DND-41 (cell line): ENCODE results near the gene C1orf116.

ENCODE experiments used
- ATAC-seq: fragments of 200-7000 bp; cut with Tn5 transposase; 3 replicates; pipeline ENCODE4 v1.9.1; 2021; ENCODE audit warnings: low read depth; ENCODE audit not compliant: insufficient read depth
- DNase-seq: peaks from one replicate; pipeline ENCODE4 v3.0.0-alpha.2; 2020
- H2AFZ ChIP-seq: 2 replicates; pipeline ENCODE4 v1.6.0; 2012; ENCODE audit warnings: low read depth, low read length
- H3K27ac ChIP-seq: 2 replicates; pipeline ENCODE4 v1.5.1; 2012; ENCODE audit warnings: low read length, inconsistent platforms
- H3K27me3 ChIP-seq: fragments of 200-600 bp; sonication (generic); 2 replicates; pipeline ENCODE4 v1.6.0; 2012; ENCODE audit warnings: low read length, mild to moderate bottlenecking, inconsistent platforms; ENCODE audit not compliant: insufficient read depth, poor library complexity
- H3K36me3 ChIP-seq: 2 replicates; pipeline ENCODE4 v1.5.1; 2012; ENCODE audit warnings: low read length, inconsistent platforms; ENCODE audit not compliant: insufficient read depth
- H3K4me1 ChIP-seq: 2 replicates; pipeline ENCODE4 v1.5.1; 2012; ENCODE audit warnings: mild to moderate bottlenecking, low read length; ENCODE audit not compliant: insufficient read depth
- H3K4me2 ChIP-seq: 2 replicates; pipeline ENCODE4 v1.6.0; 2012; ENCODE audit warnings: mild to moderate bottlenecking, moderate library complexity, low read length, inconsistent platforms; ENCODE audit not compliant: insufficient read depth
- H3K4me3 ChIP-seq, 2 experiments: fragments of 200-600 bp in 1 of 2; shearing (Covaris generic) in 1 of 2; 2 replicates each; pipeline ENCODE4 v1.5.1; 2012 to 2016; ENCODE audit warnings: inconsistent platforms in 2 of 2, low read length in 2 of 2, mild to moderate bottlenecking in 2 of 2, low read depth in 1 of 2, moderate library complexity in 1 of 2
- H3K79me2 ChIP-seq: 2 replicates; pipeline ENCODE4 v1.6.0; 2012; ENCODE audit warnings: low read length, inconsistent platforms; ENCODE audit not compliant: insufficient read depth
- H3K9ac ChIP-seq: 2 replicates; pipeline ENCODE4 v1.6.0; 2012; ENCODE audit warnings: low read depth, mild to moderate bottlenecking, inconsistent platforms, low read length, moderate library complexity
- H3K9me3 ChIP-seq: 2 replicates; pipeline ENCODE4 v1.5.1; 2012; ENCODE audit warnings: low read length, moderate library complexity, mild to moderate bottlenecking, inconsistent platforms; ENCODE audit not compliant: insufficient read depth, severe bottlenecking
- H4K20me1 ChIP-seq: 2 replicates; pipeline ENCODE4 v1.6.0; 2012; ENCODE audit warnings: low read length; ENCODE audit not compliant: insufficient read depth
- CTCF ChIP-seq: IDR thresholded peaks from 2 replicates; pipeline ENCODE4 v1.5.1; 2012; ENCODE audit warnings: borderline replicate concordance, low read length, moderate library complexity, mild to moderate bottlenecking; ENCODE audit not compliant: poor library complexity, severe bottlenecking; ENCODE audit errors: extremely low read depth
- EZH2 ChIP-seq: IDR thresholded peaks from 3 replicates; pipeline ENCODE4 v1.6.1; 2012; ENCODE audit warnings: borderline replicate concordance, low read depth, mild to moderate bottlenecking, moderate library complexity, low read length, inconsistent platforms; ENCODE audit not compliant: severe bottlenecking

C1orf116 gene

GRCh38 chr1:207033302-207033701, 746 bp upstream of the C1orf116 start:
- Histone ChIP-seq H3K27me3 (peaks cover 54% of the 10 kb centered on the region), H3K27ac (no peak overlapping the region), H3K9ac (no peak overlapping the region), H3K9me3 (no peaks in the 10 kb centered on the region), H3K79me2 (no peaks in the 10 kb centered on the region), H3K36me3 (no peaks in the 10 kb centered on the region), H4K20me1 (no peaks in the 10 kb centered on the region), H2AFZ (no peak overlapping the region), H3K4me1 (no peaks in the 10 kb centered on the region), H3K4me2 (no peak overlapping the region), H3K4me3 (no peak overlapping the region)
- TF ChIP-seq EZH2 = no peak
- no peak for DNase-seq
- ATAC-seq = no peak

DNA sequence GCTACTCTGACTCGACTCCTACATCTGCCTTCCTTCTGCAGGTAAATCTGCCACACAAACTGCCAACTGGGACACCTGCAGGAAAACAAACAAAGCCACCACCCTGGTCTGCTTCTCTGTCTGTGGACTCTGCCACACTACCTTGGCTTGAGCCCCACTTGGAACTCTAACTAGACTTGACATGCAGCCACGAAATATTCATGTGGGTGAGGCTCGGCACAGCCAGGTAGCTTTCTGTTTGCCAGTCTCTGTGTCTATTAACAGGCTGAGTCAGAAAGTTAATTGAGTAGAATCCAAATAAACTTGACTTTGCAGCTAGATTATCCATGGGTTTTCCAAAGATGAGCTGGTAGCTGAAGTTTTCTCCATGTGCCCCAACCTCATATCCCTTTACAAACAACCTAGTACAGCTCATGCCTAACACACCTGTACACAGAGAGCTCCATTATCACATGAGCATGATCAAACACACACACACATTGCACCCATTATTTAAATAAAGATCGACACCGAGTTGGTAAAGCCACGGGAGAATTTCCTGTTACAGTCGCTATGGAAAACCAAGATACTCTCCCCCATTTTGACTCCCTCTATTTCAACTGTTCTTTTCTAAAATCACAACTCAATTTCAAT, 808 bp downstream of the C1orf116 start:
- ATAC-seq (no peak), DNase-seq (no peak)
- H2AFZ ChIP-seq = no peak overlapping the region
- H3K27ac ChIP-seq = no peak overlapping the region
- TF ChIP-seq EZH2 (no peak), CTCF (no peak)
- H3K4me2 ChIP-seq = no peak overlapping the region
- no peak overlapping the region for H3K4me3 ChIP-seq
- no peak overlapping the region for H3K9ac ChIP-seq
- H3K9me3 ChIP-seq = no peaks in the 10 kb centered on the region
- no peaks in the 10 kb centered on the region for H3K4me1 ChIP-seq
- no peaks in the 10 kb centered on the region for H3K36me3 ChIP-seq
- H3K27me3 ChIP-seq = peaks cover 56% of the 10 kb centered on the region
- H3K79me2 ChIP-seq = no peaks in the 10 kb centered on the region
- no peaks in the 10 kb centered on the region for H4K20me1 ChIP-seq

- Histone ChIP-seq H3K79me2 (no peaks in the 10 kb centered on the region), H3K4me1 (no peaks in the 10 kb centered on the region), H3K9ac (no peak overlapping the region), H3K36me3 (no peaks in the 10 kb centered on the region), H3K4me3 (no peak overlapping the region), H3K27ac (no peak overlapping the region), H2AFZ (no peak overlapping the region), H4K20me1 (no peaks in the 10 kb centered on the region), H3K27me3 (peaks cover 55% of the 10 kb centered on the region), H3K9me3 (no peaks in the 10 kb centered on the region), H3K4me2 (no peak overlapping the region)
- TF ChIP-seq CTCF (no peak), EZH2 (no peak)
- DNase-seq = no peak
- ATAC-seq = no peak
Observed at GRCh38 chr1:207031016-207031415, 1.5 kb downstream of the C1orf116 start.

GRCh38 chr1:207030522-207031009, 2.0 kb downstream of the C1orf116 start:
- Histone ChIP-seq H3K4me1 (no peaks in the 10 kb centered on the region), H3K79me2 (no peaks in the 10 kb centered on the region), H2AFZ (no peak overlapping the region), H3K9me3 (no peaks in the 10 kb centered on the region), H3K27me3 (peaks cover 50% of the 10 kb centered on the region), H4K20me1 (no peaks in the 10 kb centered on the region), H3K36me3 (no peaks in the 10 kb centered on the region), H3K9ac (no peak overlapping the region), H3K4me2 (no peak overlapping the region), H3K27ac (no peak overlapping the region), H3K4me3 (no peak overlapping the region)
- no peak for ATAC-seq
- TF ChIP-seq CTCF (no peak), EZH2 (no peak)
- DNase-seq = no peak
